Measurements from ENCODE around the gene PHF24. TPM values are rescaled to one million over a fixed set of nuclear protein-coding genes. Genes with fewer than 3 reads are reported as not detected.
"Not testable (repeated sequence)": the region's sequence is repeated elsewhere in the genome, so short reads cannot be mapped to it uniquely, and the experiment has no call there.

Gene PHF24
- polyA plus RNA-seq (ENCODE audit: insufficient read length in 4 of 4): under 1 TPM; 0.13 to 0.25 (median 0.23) TPM

DNA sequence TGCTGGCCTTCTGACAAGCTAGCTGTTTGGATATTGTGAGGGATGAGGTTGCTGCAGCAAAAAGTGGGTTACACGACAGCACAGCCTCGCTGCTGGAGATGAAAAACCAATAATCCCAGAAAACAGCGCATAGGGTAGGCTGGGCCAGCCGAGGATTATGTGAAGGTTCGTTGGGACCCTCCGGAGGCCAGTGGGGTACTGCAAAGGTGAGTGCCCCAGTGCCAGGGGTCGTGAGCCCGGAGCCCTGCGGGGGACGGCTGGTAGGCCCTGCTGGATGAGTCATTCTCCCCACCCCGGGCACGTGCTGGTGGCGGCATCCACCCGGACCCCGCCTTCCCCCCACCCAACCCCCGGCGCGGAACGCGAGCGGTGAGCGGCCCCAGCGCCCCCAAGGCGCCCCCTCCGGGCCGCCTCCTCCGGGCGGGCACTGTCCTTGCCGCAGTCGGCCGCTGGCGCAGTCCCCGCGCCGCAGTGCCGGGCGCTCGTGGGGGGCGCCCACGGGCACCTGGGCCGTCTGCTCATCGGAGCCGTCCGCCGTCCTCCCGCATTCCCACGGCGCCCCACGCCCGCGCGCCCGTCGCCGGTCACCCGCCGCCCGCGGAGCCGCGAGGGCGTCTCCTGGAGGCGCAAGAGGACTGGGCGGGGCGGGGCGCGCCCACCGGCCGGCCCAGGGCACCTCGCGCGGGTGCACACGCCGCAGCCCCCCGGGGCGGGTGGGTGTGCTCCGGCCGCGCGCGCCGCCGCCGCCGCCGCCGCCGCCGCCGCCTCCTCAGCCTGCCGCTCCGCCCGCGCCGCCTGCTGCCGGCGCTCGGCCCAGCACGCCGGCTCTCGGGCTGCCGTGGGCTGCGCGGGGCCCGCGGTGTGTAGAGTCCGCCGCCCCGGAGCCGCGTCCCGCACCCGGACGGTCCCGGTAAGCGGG lies at the start of gene PHF24:
PHF24 (plus strand) TSS at position 794 of the 919 bp plus-strand sequence. CDS start 13,014 bp downstream, outside the sequence.
- peak in 2 of 4 donors; percentile 3 to 7 for DNase-seq (ENCODE audit: low read depth in 4 of 4, low spot score in 3 of 4)

DNA sequence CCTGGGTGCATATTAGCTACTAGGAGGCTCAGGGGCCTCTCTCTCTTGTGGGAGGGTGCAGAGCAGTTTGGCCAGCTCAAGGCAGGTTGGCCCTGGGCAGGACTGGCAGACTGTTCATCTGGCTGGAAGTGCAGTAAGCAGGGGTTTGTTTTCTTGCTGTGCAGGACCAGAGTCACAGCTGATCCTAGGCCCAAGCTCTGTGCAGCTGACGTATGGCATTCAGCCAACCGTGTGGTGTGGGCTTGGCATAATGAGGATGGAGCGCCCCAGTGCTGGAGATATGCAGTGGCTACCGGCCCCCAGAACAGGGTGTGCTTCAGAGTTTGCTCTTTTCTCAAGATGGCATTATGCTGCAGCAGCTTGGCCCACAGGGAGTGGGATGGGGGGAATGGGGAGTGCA lies 31.0 kb upstream of the PHF24 start:
- DNase-seq (ENCODE audit: low read depth in 4 of 4, low spot score in 3 of 4): no peak

DNA sequence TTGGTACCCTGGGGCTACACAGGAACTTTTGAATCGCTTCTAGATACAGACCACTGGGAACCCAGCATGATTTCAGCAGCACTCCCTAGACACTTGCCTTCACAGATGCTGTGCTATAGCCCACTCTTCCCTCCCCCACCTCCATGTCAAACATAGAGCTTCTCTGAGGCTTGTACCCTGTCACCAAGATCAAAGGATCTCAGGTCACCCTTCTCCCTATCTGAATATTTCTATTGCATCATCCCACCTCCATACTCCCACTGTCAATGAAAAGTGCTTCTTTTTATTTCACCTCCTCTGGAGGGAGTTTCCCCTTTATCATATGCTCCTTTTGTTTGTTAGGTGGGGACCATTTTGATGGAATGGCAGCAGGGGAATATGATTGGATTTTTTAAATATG lies 29.2 kb upstream of the PHF24 start:
- no peak for DNase-seq (ENCODE audit: low read depth in 4 of 4, low spot score in 3 of 4)

DNA sequence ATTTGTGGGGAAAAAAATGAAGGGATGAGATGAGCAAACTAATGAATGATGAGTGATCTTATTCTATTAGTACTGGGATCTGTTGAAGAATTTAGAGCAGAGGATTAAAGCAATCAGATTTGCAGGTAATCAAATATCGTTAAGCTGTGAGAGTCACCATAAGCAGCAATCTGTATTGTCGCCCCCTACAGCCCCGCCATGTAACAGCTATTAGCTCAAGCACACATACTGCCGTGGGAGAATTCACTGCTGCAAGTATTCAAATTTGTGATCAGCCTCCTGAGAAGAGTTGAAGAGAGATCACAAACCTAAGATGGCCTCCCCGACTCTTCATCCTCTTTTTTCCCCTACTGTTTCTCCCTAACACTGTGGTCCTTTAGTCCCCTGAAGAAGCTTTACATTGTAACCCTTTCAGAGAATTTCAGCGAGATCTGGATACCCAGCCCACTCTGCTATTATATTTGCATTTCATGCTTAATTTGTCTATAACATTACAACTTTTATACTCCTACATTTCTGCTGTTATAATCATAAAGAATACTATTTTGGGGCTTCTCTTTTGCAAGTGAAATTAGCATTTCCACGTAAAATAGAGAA lies 28.5 kb upstream of the PHF24 start:
- peak in 2 of 4 donors; percentile 2 to 4 for DNase-seq (ENCODE audit: low read depth in 4 of 4, low spot score in 3 of 4)

DNA sequence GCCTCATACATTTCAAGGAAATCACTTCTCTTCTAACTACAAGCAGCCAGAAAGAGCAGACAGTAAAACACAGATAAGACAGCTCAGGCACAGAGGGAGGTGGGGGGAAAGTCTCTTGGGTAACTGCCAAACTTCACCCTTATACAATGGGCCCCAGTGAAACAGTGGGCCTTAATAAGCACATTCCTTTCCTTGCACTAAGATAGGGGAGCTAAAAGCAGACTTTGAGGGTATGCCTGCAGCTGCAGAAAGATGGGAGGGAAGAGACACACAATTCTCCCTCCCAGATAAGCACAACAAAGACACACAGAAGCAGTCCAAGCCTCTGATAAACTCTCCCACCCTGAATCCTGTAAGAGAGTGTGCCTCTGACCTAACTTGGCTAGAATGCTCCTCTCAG lies 18.1 kb upstream of the PHF24 start:
- not testable (repeated sequence) for DNase-seq (ENCODE audit: low read depth in 4 of 4, low spot score in 3 of 4)

DNA sequence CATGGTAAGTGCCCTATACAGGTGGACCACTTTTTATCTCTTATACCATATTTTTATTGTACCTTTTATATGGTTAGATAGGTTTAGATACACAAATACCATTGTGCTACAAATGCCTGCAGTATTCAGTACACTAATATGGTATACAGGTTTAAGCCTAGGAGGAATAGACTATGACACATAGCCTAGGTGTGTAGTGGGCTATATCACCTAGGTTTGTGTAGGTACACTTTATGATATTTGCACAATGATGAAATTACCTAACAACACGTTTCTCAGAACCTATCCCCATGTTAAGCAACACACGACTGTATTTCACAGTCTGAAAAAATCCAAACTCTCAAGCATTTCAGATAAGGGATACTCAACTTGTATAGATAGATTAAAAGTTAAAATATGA lies 9.6 kb upstream of the PHF24 start:
- no peak for DNase-seq (ENCODE audit: low read depth in 4 of 4, low spot score in 3 of 4)

DNA sequence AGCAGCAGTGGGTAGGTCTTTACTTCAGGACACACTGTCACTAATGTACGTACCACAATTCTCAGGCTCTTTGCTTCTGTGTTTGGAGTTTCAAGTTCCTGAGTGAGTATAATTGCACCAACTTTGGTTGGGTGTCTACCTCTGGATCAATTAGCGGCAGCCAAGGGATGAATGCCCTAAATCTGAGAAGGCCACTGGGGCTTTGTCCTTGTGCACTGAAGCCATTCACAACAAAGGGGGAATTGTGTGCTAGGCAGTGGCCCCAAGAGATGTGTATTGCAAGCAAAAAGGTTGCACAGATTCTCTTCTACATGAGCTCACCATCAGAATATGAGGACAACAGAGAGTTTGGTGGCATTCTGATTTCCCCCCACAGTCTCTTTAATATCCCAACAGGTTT lies 3.9 kb upstream of the PHF24 start:
- DNase-seq (ENCODE audit: low read depth in 4 of 4, low spot score in 3 of 4): no peak

DNA sequence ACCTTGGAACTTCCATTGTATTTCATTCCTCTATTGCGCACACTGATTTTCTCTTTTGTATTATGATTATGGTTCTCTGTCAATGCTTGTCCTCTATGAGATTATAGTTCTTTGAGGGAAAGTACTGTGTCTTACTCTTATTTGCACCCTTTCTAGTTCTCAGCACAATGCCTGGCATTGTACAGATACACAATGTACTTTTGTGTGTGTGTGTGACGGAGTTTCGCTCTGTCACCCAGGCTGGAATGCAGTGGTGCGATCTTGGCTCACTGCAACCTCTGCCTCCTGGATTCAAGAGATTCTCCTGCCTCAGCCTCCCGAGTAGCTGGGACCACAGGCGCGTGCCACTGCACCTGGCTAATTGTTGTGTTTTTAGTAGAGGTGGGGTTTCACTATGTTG lies 2.0 kb upstream of the PHF24 start:
- DNase-seq (ENCODE audit: low read depth in 4 of 4, low spot score in 3 of 4): not testable (repeated sequence)

DNA sequence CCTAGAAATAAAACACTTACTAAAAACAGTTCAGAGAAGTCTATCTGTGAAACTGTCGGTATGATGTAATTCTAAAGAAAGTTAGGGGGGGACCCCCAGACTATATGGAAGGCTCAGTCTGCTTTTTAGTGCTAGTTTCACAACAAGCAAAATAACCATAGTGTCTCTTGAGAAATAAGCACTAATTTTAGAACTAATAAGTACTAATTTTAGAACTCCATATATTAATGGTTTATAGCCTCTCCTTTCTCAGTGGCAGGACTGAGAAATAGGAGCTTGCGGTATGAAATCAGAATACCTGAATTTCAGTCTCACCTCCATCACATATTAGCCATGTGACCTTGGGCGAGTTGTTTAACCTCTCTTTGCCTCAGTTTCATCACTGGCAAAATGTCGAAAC lies 1.4 kb upstream of the PHF24 start:
- no peak for DNase-seq (ENCODE audit: low read depth in 4 of 4, low spot score in 3 of 4)

DNA sequence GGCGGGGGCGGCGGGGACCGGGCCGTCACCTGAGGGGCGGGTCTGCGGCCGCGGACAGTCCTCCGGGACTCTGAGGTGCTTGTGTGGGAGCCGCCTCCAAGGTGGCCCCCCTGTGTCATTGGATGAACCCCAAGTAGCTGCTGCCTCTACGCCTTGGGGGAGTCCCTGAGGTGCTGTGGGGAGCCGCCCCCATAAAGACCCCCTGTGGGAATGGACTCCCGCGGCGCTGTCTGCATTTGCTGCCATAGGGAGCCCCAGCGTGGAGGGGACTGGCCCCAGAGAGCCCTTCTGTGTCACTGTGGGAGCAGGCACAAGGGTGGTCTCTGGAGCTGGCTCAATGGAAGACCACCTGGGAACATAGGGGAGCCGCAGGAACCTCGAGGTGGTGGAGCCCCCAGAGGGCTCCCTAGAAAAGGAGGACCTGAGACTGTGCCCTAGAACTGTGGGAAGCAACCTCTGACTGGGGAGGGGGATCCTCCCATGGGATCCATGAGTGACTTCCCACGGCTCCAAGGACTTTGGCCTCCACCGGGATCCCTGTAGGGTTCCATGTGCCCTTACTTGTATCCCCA lies 412 bp downstream of the PHF24 start:
- DNase-seq (ENCODE audit: low read depth in 4 of 4, low spot score in 3 of 4): no peak

DNA sequence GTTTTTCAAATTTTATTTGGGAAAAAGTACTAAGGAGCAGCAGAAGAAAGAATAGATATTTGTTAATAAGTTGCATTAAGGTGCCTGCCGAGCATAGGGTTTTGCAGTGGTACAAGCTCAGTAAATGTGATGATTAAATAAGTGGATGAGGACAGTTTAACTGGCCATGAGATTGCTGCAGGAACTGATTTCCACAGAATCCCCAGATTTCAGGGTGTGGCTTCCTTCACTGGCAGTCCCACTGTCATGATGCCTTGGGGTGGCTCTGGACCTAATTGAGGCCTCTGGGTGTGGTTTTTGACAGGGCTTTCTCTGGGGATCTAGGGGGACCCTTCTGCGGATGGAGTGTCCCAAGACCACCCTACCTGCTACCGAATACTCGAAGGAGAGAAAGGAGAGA lies 1.4 kb downstream of the PHF24 start:
- DNase-seq (ENCODE audit: low read depth in 4 of 4, low spot score in 3 of 4): no peak

DNA sequence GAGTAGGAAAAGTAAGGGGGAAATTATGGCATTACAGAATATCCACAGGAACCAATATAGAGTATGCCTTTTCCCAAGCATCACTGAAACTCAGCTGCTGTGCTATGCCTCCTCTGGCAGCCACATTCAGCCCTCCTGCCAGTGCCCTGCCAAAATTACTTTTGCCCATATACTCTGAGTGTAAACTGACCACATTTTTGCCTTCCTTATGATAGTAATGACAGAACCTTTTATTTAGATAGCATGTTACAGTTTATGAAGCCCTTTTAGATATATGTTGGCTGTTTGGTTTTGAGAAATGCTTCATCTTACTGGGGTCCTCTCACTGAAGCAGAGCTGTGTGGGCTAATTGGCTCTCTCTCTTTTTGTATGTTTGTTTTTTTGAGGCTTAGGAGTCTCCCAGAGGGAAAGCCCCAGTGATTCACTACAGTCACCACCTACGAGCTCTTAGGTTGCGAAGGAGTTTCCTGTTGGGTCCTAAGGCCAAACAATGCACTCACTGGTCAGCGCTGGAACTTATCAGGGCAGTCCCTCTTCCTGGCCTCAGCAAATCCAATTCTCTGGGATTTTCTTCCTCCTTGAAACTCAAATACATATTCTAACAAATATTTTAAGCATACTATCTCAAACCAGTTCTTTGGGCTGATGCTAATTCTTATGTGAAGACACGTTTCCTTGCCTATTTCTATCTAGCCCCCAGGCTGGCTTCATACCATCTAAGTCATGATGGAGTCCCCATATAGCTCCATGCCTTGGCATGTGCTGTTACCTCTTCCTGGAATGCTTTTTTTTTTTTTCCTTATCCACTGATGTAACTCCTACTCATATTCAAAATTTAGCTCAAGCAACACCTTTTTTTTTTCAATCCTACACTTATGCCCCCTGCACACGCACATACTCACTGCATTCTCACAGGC lies 3.7 kb downstream of the PHF24 start:
- no peak for DNase-seq (ENCODE audit: low read depth in 4 of 4, low spot score in 3 of 4)

DNA sequence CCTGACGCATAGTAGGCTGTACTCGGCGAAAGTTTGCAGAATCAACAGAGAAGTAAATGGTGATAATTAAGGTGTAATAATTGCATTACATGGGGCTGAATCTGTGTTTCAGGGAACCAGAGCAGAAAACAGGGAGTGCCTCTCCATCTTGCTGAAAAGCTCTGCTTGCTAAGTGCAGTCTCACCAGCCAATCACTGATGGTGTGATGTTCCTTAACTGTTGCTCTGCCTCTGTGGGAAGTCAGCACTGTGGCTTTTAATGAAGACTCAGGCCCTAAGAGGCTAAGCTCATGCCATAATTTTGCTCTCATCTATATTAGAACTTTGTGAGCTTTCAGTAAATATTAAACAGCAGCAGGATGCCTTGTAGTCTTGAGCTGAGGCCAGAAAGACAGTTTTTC lies 4.5 kb downstream of the PHF24 start:
- no peak for DNase-seq (ENCODE audit: low read depth in 4 of 4, low spot score in 3 of 4)

DNA sequence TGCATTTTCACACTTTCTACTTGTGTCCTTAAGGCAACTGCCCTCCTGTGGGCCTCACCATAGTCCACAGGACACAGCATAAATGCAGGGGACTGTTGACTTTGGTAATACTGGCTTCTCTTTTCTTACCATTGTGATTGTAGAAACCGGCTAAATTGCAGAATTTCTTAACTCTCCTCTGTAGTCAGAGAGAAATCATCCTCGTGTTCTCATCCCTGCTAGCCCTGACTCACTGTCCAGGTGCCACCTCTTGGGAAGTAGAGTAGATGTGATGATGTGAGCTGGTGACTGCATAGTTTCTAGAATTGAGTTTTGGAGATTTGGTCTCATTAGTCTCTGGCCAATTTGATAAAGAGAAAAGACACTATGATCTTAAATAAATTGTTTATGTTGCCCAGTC lies 5.5 kb downstream of the PHF24 start:
- DNase-seq (ENCODE audit: low read depth in 4 of 4, low spot score in 3 of 4): no peak

DNA sequence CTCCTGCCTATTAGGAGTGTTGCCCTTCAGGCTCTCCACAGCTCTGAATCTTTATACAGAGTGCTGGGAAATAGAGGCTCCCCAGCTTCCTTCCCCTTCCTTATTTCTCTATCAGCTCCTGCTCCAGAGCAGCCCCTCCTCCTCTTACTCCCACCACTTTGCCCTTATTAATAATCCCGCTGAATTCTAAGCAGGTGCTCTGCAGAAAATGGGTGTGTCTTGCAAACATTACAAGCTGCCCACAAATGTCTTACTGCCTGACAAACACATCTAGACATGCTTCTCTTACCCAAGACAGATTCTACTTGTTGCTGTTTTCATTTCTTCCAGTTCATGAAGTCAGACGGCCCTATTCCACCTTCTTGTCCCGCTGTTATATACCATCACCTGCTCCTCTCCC lies 6.4 kb downstream of the PHF24 start:
- no peak for DNase-seq (ENCODE audit: low read depth in 4 of 4, low spot score in 3 of 4)

DNA sequence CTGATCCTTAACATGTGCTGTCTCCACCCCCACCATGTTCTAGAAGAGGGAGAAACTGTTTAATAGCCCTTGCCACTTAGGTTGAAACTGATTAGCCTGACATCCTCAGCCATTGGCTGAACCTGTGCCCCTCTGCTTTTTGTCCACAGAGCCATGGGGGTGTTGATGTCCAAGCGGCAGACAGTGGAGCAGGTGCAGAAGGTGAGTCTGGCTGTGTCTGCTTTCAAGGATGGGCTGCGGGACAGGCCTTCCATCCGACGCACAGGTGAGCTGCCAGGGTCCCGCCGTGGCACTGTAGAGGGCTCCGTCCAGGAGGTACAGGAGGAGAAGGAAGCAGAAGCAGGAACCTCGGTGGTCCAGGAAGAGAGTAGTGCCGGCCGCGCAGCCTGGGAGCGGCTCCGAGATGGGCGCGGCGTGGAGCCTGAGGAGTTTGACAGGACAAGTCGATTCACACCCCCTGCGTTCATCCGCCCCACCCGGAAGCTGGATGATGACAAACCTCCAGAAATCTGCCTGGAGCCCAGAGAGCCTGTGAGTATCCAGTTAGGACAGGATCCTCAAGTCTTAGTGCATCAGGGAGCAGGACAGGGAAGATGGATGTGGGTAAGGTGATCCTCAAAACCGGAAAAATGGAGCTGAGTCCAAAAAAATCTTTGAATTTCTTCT lies 13.2 kb downstream of the PHF24 start:
- DNase-seq (ENCODE audit: low read depth in 4 of 4, low spot score in 3 of 4): no peak

DNA sequence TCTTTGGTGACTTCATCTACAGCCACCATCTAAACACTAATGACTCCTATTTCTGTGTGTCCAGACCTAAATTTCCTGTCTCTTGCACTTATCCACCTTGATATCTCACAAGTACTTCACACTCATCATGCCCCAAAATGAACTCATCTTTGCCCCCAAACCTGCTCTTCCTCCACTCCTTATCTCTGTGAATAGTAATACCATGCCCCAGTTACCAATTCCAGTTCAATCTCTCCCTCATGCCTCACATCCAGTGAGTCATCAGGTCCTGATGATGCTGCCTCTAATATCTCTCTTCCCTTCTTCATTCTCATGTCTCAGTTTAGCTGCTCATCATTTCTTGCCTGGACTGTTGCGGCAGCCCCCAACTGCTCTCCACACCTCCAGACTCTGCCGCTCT lies 16.6 kb downstream of the PHF24 start:
- no peak for DNase-seq (ENCODE audit: low read depth in 4 of 4, low spot score in 3 of 4)

DNA sequence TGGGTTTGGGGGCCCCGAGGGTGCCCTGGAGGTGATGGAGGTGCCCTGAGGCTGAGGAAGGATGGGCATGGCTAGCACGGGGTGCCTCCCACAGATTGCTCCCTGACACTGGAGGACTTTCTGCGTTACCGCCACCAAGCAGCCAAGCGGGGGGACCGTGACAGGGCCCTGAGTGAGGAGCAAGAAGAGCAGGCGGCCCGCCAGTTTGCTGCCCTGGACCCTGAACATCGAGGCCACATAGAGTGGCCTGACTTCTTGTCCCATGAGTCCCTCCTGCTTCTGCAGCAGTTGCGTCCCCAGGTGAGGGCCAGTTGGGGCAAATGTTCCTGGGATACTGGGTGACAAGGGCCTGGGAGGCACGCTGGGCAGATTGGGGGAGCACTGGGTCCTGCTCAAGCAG lies 18.4 kb downstream of the PHF24 start:
- DNase-seq (ENCODE audit: low read depth in 4 of 4, low spot score in 3 of 4): no peak

DNA sequence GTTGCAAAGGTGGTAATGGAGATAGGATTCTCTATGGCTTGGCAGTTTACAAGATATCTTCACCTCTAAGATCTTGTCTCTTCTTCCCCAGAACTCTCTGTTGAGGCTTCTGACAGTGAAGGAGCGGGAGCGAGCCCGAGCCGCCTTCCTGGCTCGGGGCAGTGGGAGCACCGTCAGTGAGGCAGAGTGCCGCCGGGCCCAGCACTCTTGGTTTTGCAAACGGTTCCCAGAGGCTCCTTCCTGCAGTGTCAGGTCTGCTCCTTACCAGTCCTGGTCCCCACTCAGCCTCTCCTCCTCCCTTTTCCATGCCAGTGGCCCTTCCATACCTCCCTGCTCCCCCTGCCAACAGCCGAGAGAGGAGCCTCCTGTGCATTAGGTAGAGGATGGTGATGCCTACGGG lies 18.9 kb downstream of the PHF24 start:
- DNase-seq (ENCODE audit: low read depth in 4 of 4, low spot score in 3 of 4): no peak

DNA sequence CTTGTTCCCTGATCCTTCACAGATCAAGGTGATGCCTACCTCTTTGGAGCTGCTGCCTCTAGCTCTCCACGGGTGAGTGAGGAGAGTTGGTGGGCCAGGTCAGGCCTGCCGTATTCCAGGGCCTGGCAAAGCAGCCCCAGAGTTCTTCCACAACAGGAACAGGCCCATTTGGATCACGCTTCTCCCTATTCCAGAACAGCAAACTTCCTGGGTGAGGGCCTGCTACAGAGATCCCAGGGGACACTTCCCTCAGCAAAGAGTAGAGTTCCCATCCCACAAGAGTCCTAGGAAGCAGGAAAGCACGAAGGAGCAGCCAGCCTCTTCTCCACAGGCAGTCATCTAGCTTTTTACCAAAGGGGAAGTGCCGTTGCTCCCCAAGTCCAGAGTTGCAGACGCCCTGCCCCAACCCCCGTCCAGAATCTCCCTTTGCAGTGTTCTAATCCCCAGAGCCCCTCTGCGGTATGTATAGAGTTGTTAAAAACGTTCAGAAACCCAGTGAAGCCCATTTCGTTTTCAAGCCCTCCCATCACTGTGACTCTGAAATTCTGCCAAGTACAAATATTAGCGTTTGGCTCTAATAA lies 22.2 kb downstream of the PHF24 start:
- DNase-seq (ENCODE audit: low read depth in 4 of 4, low spot score in 3 of 4): no peak

Measured in right renal pelvis (tissue), 4 donors.